Skeletal muscle cell (primary cell): ENCODE results near the gene OSBPL2.

ENCODE experiments used
- DNase-seq: peaks from one replicate; pipeline ENCODE4 v3.0.0-alpha.2; 2010; ENCODE audit warnings: low read depth
- H3K4me3 ChIP-seq: 2 replicates; pipeline ENCODE4 v1.5.1; 2011; ENCODE audit warnings: low read depth, mild to moderate bottlenecking, control low read depth, low read length, moderate library complexity

Gene OSBPL2

GRCh38 chr20:62246431-62246830, 8.1 kb downstream of the OSBPL2 start:
- H3K4me3 ChIP-seq: no peak overlapping the region
- DNase-seq: no peak

GRCh38 chr20:62246872-62247652, 8.7 kb downstream of the OSBPL2 start:
- no peak for DNase-seq
- H3K4me3 ChIP-seq: no peak overlapping the region

GRCh38 chr20:62248890-62249560, 10.7 kb downstream of the OSBPL2 start:
- DNase-seq: no peak
- H3K4me3 ChIP-seq: no peak overlapping the region

- DNase-seq: no peak
- no peak overlapping the region for H3K4me3 ChIP-seq
Observed at GRCh38 chr20:62252342-62252966, 14.1 kb downstream of the OSBPL2 start.

- DNase-seq: no peak
- no peak overlapping the region for H3K4me3 ChIP-seq
Observed at GRCh38 chr20:62253398-62253797, 15.1 kb downstream of the OSBPL2 start.

GRCh38 chr20:62254021-62254724, 15.9 kb downstream of the OSBPL2 start:
- DNase-seq: no peak
- no peak overlapping the region for H3K4me3 ChIP-seq

GRCh38 chr20:62255976-62256375, 17.7 kb downstream of the OSBPL2 start:
- H3K4me3 ChIP-seq: no peak overlapping the region
- no peak for DNase-seq

- DNase-seq: peak; percentile 48
- no peak overlapping the region for H3K4me3 ChIP-seq
Observed at GRCh38 chr20:62258499-62259293, 20.4 kb downstream of the OSBPL2 start.

- no peak overlapping the region for H3K4me3 ChIP-seq
- DNase-seq: no peak
Observed at GRCh38 chr20:62259294-62259565, 20.9 kb downstream of the OSBPL2 start.

- no peak overlapping the region for H3K4me3 ChIP-seq
- DNase-seq: no peak
Observed at GRCh38 chr20:62262064-62262463, 23.7 kb downstream of the OSBPL2 start.

- no peak overlapping the region for H3K4me3 ChIP-seq
- DNase-seq: no peak
Observed at GRCh38 chr20:62263396-62263795, 25.1 kb downstream of the OSBPL2 start.

GRCh38 chr20:62265365-62265764, 27.0 kb downstream of the OSBPL2 start:
- H3K4me3 ChIP-seq: no peak overlapping the region
- no peak for DNase-seq

GRCh38 chr20:62266340-62266739, 28.0 kb downstream of the OSBPL2 start:
- no peak overlapping the region for H3K4me3 ChIP-seq
- no peak for DNase-seq

- no peak overlapping the region for H3K4me3 ChIP-seq
- no peak for DNase-seq
Observed at GRCh38 chr20:62266851-62267250, 28.5 kb downstream of the OSBPL2 start.

- DNase-seq: no peak
- no peak overlapping the region for H3K4me3 ChIP-seq
Observed at GRCh38 chr20:62267543-62267942, 29.2 kb downstream of the OSBPL2 start.

GRCh38 chr20:62268228-62268900, 30.0 kb downstream of the OSBPL2 start:
- no peak overlapping the region for H3K4me3 ChIP-seq
- DNase-seq: no peak

- no peak for DNase-seq
Observed at GRCh38 chr20:62269378-62269777, 31.1 kb downstream of the OSBPL2 start.

GRCh38 chr20:62269871-62270270, 31.6 kb downstream of the OSBPL2 start:
- no peak overlapping the region for H3K4me3 ChIP-seq

More at GRCh38 chr20:62269378-62269777, 31.1 kb downstream of the OSBPL2 start:
- no peak overlapping the region for H3K4me3 ChIP-seq

GRCh38 chr20:62272200-62272599, 33.9 kb downstream of the OSBPL2 start:
- DNase-seq: no peak
- no peak overlapping the region for H3K4me3 ChIP-seq

More at GRCh38 chr20:62269871-62270270, 31.6 kb downstream of the OSBPL2 start:
- no peak for DNase-seq
